Endothelial cell of umbilical vein (primary cell): ENCODE data around the gene HEXIM2. TPM values are rescaled to one million over a fixed set of nuclear protein-coding genes. Genes with fewer than 3 reads are reported as not detected.

Experiments
- BruUV-seq: library from RNA; stranded (reverse); fragments of 400-500 nt; replicated peaks from 2 replicates; lab custom pipeline; 2021; lab: Mats Ljungman, UMichigan
- CTCF ChIA-PET: fragments of 300-600, 350-600 bp; sonication (Branson Sonifier 250); formaldehyde crosslinking; loops from one replicate; lab custom pipeline; 2021; ENCODE audit warnings: antibody characterized with exemption, inconsistent platforms; lab: Charles Lee
- POLR2A ChIA-PET: fragments of 300-600, 350-600 bp; sonication (Branson Sonifier 250); formaldehyde crosslinking; loops from one replicate; lab custom pipeline; 2021; ENCODE audit warnings: antibody characterized with exemption, inconsistent platforms; lab: Charles Lee
- DNase-seq: peaks from one replicate; pipeline ENCODE4 v3.0.0-alpha.2; 2011; ENCODE audit warnings: low read depth, low spot score
- FAIRE-seq: peaks from 2 replicates; lab custom pipeline; 2011; peaks lifted over from hg19 to GRCh38; lab: Jason Lieb, UNC
- H2AFZ ChIP-seq: 2 replicates; pipeline ENCODE4 v1.6.0; 2012; ENCODE audit warnings: low read depth, low read length, control low read depth, inconsistent platforms
- H3K27ac ChIP-seq: 2 replicates; pipeline ENCODE4 v1.5.1; 2011; ENCODE audit warnings: low read depth, mild to moderate bottlenecking, control low read depth, low read length, moderate library complexity; ENCODE audit not compliant: insufficient read depth
- H3K27me3 ChIP-seq, 2 experiments: 2 replicates each; pipeline versions ENCODE4 v1.6.0 to v1.6.1; 2011; ENCODE audit warnings: low read length in 2 of 2, mixed read lengths in 1 of 2; ENCODE audit not compliant: control insufficient read depth in 2 of 2, insufficient read depth in 2 of 2
- H3K36me3 ChIP-seq, 2 experiments: 2 replicates in 1 of 2; 3 replicates in 1 of 2; pipeline ENCODE4 v1.5.1; 2011; ENCODE audit warnings: low read length in 2 of 2, mild to moderate bottlenecking in 1 of 2, moderate library complexity in 1 of 2; ENCODE audit not compliant: control insufficient read depth in 2 of 2, insufficient read depth in 2 of 2; ENCODE audit errors: extremely low read depth in 1 of 2
- H3K4me1 ChIP-seq: 3 replicates; pipeline ENCODE4 v1.5.1; 2011; ENCODE audit warnings: mild to moderate bottlenecking, low read length; ENCODE audit not compliant: control insufficient read depth, insufficient read depth; ENCODE audit errors: extremely low read depth
- H3K4me2 ChIP-seq: 2 replicates; pipeline ENCODE4 v1.6.1; 2011; ENCODE audit warnings: low read length, control low read depth, mixed read lengths; ENCODE audit not compliant: insufficient read depth
- H3K4me3 ChIP-seq, 3 experiments: fragments of 200-600 bp in 1 of 3; sonication (generic), shearing (Covaris generic) in 1 of 3; replicated peaks in 1 of 3; 2 replicates each; pipeline ENCODE4 v1.5.1; 2011 to 2016; ENCODE audit warnings: control low read depth in 3 of 3, low read length in 3 of 3, mild to moderate bottlenecking in 2 of 3, inconsistent platforms in 1 of 3, low read depth in 1 of 3, moderate library complexity in 1 of 3; ENCODE audit not compliant: insufficient read depth in 1 of 3
- H3K79me2 ChIP-seq: 2 replicates; pipeline ENCODE4 v1.6.0; 2012; ENCODE audit warnings: low read length, inconsistent platforms; ENCODE audit not compliant: control insufficient read depth, insufficient read depth
- H3K9ac ChIP-seq: replicated peaks from 2 replicates; pipeline ENCODE3; 2011; ENCODE audit warnings: low read length, control low read depth; ENCODE audit not compliant: insufficient read depth; ENCODE audit errors: extremely low read depth
- H3K9me1 ChIP-seq: replicated peaks from 3 replicates; pipeline ENCODE4 v1.6.0; 2011; ENCODE audit warnings: mild to moderate bottlenecking, low read length; ENCODE audit not compliant: control insufficient read depth, insufficient read depth; ENCODE audit errors: extremely low read depth
- H3K9me3 ChIP-seq: replicated peaks from 2 replicates; pipeline ENCODE4 v1.5.1; 2012; ENCODE audit warnings: low read length, inconsistent platforms; ENCODE audit not compliant: control insufficient read depth, insufficient read depth
- H4K20me1 ChIP-seq: replicated peaks from 2 replicates; pipeline ENCODE3; 2011; ENCODE audit warnings: mild to moderate bottlenecking, low read length; ENCODE audit not compliant: control insufficient read depth, insufficient read depth; ENCODE audit errors: extremely low read depth
- CTCF ChIP-seq, 2 donors: IDR thresholded peaks; 1 replicate in 1 of 2; 2 replicates in 1 of 2; pipeline ENCODE4 v1.5.1; 2011; ENCODE audit warnings: low read length in 2 of 2, mild to moderate bottlenecking in 2 of 2, moderate library complexity in 2 of 2, control low read depth in 1 of 2, inconsistent platforms in 1 of 2, low read depth in 1 of 2; ENCODE audit not compliant: insufficient read depth in 1 of 2; ENCODE audit errors: extremely low read depth in 1 of 2
- EZH2 ChIP-seq: IDR thresholded peaks from 2 replicates; pipeline ENCODE4 v1.6.1; 2012; ENCODE audit warnings: borderline replicate concordance, low read depth, mild to moderate bottlenecking, moderate library complexity, low read length, inconsistent platforms; ENCODE audit not compliant: severe bottlenecking
- FOS ChIP-seq: IDR thresholded peaks from 2 replicates; pipeline ENCODE4 v1.6.1; 2011; ENCODE audit warnings: mild to moderate bottlenecking, low read length, moderate library complexity, borderline replicate concordance; ENCODE audit not compliant: insufficient read depth
- GATA2 ChIP-seq: IDR thresholded peaks from 2 replicates; pipeline ENCODE4 v1.7.0; 2011; ENCODE audit warnings: low read depth, mild to moderate bottlenecking, moderate library complexity, mixed read lengths, low read length; ENCODE audit not compliant: insufficient read length, insufficient read depth
- JUN ChIP-seq: IDR thresholded peaks from 2 replicates; pipeline ENCODE4 v1.6.1; 2011; ENCODE audit warnings: borderline replicate concordance, low read depth; ENCODE audit not compliant: insufficient read length, insufficient read depth
- MAX ChIP-seq: IDR thresholded peaks from 2 replicates; pipeline ENCODE4 v1.6.1; 2011; ENCODE audit not compliant: insufficient read depth, insufficient read length
- MYC ChIP-seq: IDR thresholded peaks from one replicate; pipeline ENCODE4 v1.6.1; 2011; ENCODE audit warnings: mild to moderate bottlenecking, low read depth, low read length
- POLR2A ChIP-seq: IDR thresholded peaks from 2 replicates; pipeline ENCODE4 v1.6.1; 2012; ENCODE audit warnings: low read depth, mild to moderate bottlenecking, control low read depth, low read length
- POLR2AphosphoS5 ChIP-seq: IDR thresholded peaks from 2 replicates; pipeline ENCODE4 v1.6.1; 2012; ENCODE audit warnings: low read depth, mild to moderate bottlenecking, control low read depth, low read length, moderate library complexity; ENCODE audit not compliant: insufficient read depth
- dilution Hi-C: fragments of 300-500 bp; cut with MboI; formaldehyde crosslinking; loops from one replicate; pipeline ENCODE4 v1.15.0; 2019; ENCODE audit warnings: low sequenced_read_pairs; ENCODE audit not compliant: extremely low pct_ligation_motif_present
- intact Hi-C: fragments of 100-400 bp; cut with micrococcal nuclease; formaldehyde crosslinking; loops from one replicate; pipeline ENCODE4 v1.10.0; 2022
- polyA plus RNA-seq, 4 experiments: library from polyadenylated mRNA; depleted of rRNA in 3 of 4; stranded (reverse) in 3 of 4; unstranded in 1 of 4; fragments of >200 nt; gene quantifications; 2 replicates each; pipeline versions ENCODE4 v1.2.1 to v1.2.3, GENCODE V29; 2011 to 2012; ENCODE audit warnings: missing spikeins in 1 of 4
- total RNA-seq: library from RNA; stranded (reverse); gene quantifications from 2 replicates; pipeline ENCODE4 v1.2.3, GENCODE V29; 2021

HEXIM2 gene
- total and polyA plus RNA-seq, 2 donors (not counting 3 experiments of a cell fraction or from before 2014, with no cell fraction given) = 2.9 to 3.8 TPM

- CTCF ChIA-PET = interaction anchor here (2.7 kb wide), 1 partner anchor 52 kb away, joined by 20 read pairs; the partner anchor contains the start of gene ACBD4
- dilution Hi-C loops = no loop called here
- TF ChIP-seq JUN (no peak), GATA2 (no peak), POLR2A (no peak), FOS (no peak), EZH2 (no peak), CTCF (IDR thresholded peaks at IDR 0.05; ENCODE audit: extremely low read depth in 1 of 2, insufficient read depth in 1 of 2, low read depth in 1 of 2, low read length in 2 of 2) (no peak), MAX (no peak), POLR2AphosphoS5 (no peak), MYC (no peak)
- DNase-seq = no peak
- no peaks in the 10 kb centered on the region for H3K36me3 ChIP-seq
- no peaks in the 10 kb centered on the region for H4K20me1 ChIP-seq
- POLR2A ChIA-PET = interaction anchor here (0.7 kb wide), 1 partner anchor 25 kb away, joined by 4 read pairs; the partner anchor contains the start of gene HEXIM2
- no peak overlapping the region for H3K9ac ChIP-seq
- intact Hi-C loops = no loop called here
- H3K9me1 ChIP-seq = no peaks in the 10 kb centered on the region
- no peaks in the 10 kb centered on the region for H3K9me3 ChIP-seq
- no peak overlapping the region for H3K4me3 ChIP-seq
- H3K79me2 ChIP-seq = no peaks in the 10 kb centered on the region
- no peak for FAIRE-seq
- H2AFZ ChIP-seq = no peak overlapping the region
- no peak overlapping the region for H3K4me2 ChIP-seq
- H3K4me1 ChIP-seq = no peaks in the 10 kb centered on the region
- H3K27me3 ChIP-seq = no peaks in the 10 kb centered on the region
- no peak overlapping the region for H3K27ac ChIP-seq
- no TSS peak for BruUV-seq
Observed at GRCh38 chr17:45186801-45187354, 25.2 kb downstream of the HEXIM2 start.
